T-helper 1 cell treated with Interleukin-12 subunit alpha and Interleukin-12 subunit beta and Interleukin-4 antibody, amounts not matched to agents 30 μg/mL and 1 μg/mL, for 36 hours (primary cell): ENCODE results near the gene MAD1L1.

ENCODE experiments used
- H3K27ac Mint-ChIP-seq: one replicate; pipeline ENCODE4 v1.8.0; 2021; ENCODE audit warnings: mild to moderate bottlenecking, mixed read lengths
- H3K27me3 Mint-ChIP-seq: one replicate; pipeline ENCODE4 v1.8.0; 2021; ENCODE audit warnings: low read depth, mixed read lengths
- H3K36me3 Mint-ChIP-seq: one replicate; pipeline ENCODE4 v1.8.0; 2021; ENCODE audit warnings: low read depth, mixed read lengths
- H3K4me1 Mint-ChIP-seq: one replicate; pipeline ENCODE4 v1.8.0; 2021; ENCODE audit warnings: low read depth, mixed read lengths
- H3K4me3 Mint-ChIP-seq: one replicate; pipeline ENCODE4 v1.8.0; 2021; ENCODE audit warnings: mild to moderate bottlenecking, moderate library complexity, mixed read lengths
- H3K9me3 Mint-ChIP-seq: one replicate; pipeline ENCODE4 v1.8.0; 2021; ENCODE audit warnings: mixed read lengths

MAD1L1 gene

DNA sequence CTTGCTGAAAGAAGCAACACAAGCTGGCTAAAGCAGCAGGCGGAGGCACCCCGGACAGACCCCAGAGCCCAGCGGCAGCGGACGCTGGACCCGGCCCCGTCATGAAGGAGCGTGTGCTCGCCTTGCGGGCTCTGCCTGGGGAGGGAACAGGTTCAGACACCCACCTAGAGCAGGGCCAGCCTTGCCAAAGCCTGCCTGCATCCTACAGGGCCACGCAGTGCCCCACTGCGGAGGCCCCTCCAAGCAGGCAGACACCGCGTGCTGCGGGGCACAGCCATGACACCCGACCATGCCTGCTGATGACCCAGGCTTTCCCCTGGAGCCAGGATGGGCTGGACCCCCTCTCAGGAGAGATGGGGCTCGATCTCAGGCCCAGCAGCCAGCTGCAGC, 91.7 kb downstream of the MAD1L1 start:
- Mint-ChIP-seq H3K4me1 (peaks cover 6% of the 10 kb centered on the region), H3K9me3 (no peaks in the 10 kb centered on the region), H3K27me3 (no peaks in the 10 kb centered on the region), H3K36me3 (peaks cover 4% of the 10 kb centered on the region), H3K4me3 (no peak overlapping the region), H3K27ac (no peak overlapping the region)

DNA sequence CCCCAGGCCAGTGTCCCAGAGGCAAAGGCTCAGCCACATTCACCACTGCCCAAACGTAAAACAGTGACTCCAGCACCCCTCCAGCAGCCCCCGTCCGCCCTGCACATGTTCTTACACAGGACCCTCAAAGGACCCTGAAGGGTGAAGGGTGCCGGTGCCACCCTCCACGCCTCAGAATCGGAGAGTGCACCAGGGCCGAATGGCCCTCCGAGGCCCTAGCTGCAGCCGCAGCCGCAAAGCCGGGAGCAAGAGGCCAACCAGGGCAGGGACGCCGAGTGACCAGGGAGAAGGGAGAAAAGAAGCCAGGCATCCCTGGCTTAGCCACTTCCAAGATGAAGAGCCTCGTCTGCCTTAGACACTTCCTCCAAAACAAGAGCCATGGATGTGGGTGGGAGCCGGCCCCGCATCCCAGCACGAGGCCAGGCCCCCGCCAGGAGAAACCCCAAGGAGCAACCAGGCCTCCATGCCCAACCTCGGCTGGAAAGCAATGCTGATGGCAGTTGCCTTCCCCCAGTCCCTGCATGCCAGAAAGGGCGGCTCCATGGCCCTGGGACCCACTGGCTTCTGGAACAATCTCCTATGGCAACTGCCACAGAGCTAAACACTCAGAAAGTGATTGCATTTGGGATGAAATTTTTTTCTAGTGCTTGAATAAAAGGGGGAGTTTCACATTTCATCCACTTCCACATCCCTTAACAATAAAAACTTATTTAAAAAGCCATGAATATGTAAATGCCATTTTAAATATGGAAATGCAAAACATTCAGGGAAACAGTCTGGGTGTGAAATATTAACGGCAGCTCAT, 92.3 kb downstream of the MAD1L1 start:
- Mint-ChIP-seq H3K4me3 (no peak overlapping the region), H3K36me3 (peaks cover 4% of the 10 kb centered on the region)

GRCh38 chr7:2139004-2139699, 93.6 kb downstream of the MAD1L1 start:
- Mint-ChIP-seq H3K36me3 (peaks cover 4% of the 10 kb centered on the region), H3K27ac (no peak overlapping the region)

More for the DNA sequence above, 92.3 kb downstream of the MAD1L1 start:
- H3K9me3 Mint-ChIP-seq = no peaks in the 10 kb centered on the region
- H3K4me1 Mint-ChIP-seq = peaks cover 6% of the 10 kb centered on the region
- no peak overlapping the region for H3K27ac Mint-ChIP-seq
- H3K27me3 Mint-ChIP-seq = no peaks in the 10 kb centered on the region

DNA sequence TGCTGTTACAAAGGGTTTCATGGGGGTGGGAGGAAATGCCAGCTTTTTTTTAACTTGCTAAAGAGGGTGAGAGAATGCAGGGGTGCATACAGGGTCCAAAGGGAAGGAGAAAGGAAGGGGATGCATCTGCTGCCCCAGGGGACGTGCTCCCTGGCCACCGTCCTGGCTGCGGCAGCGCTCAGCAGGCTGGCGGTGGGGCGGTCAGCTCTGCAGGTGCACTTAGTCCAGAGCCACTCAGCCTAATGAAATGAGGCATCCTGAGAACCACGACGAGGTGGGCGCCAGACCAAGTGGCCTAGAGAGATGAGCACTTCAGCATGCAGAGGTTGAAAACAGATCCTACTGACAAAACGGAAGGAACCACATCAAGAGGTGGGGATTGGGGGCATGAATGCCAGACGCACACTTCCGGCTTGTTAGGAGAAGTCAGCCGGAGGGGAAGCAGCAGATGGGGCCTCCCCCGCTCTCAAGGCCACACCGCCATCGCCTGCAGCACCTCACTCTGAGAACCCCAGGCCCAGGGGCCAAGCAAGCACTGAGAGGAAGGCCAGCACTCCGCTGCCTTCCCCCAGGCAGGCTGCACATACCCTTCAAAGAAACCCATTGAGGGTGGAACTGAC, 94.5 kb downstream of the MAD1L1 start:
- Mint-ChIP-seq H3K9me3 (no peaks in the 10 kb centered on the region), H3K4me3 (no peak overlapping the region), H3K36me3 (peaks cover 3% of the 10 kb centered on the region), H3K4me1 (peaks cover 6% of the 10 kb centered on the region), H3K27me3 (no peaks in the 10 kb centered on the region), H3K27ac (no peak overlapping the region)

More at GRCh38 chr7:2139004-2139699, 93.6 kb downstream of the MAD1L1 start:
- H3K9me3 Mint-ChIP-seq = no peaks in the 10 kb centered on the region
- no peak overlapping the region for H3K4me3 Mint-ChIP-seq
- peaks cover 6% of the 10 kb centered on the region for H3K4me1 Mint-ChIP-seq
- no peaks in the 10 kb centered on the region for H3K27me3 Mint-ChIP-seq

- peaks cover 2% of the 10 kb centered on the region for H3K36me3 Mint-ChIP-seq
- H3K27ac Mint-ChIP-seq = no peak overlapping the region
- H3K4me1 Mint-ChIP-seq = peaks cover 6% of the 10 kb centered on the region
- H3K9me3 Mint-ChIP-seq = no peaks in the 10 kb centered on the region
- no peak overlapping the region for H3K4me3 Mint-ChIP-seq
- H3K27me3 Mint-ChIP-seq = no peaks in the 10 kb centered on the region
These were observed 98.0 kb downstream of the MAD1L1 start for GRCh38 chr7:2134740-2135139.

DNA sequence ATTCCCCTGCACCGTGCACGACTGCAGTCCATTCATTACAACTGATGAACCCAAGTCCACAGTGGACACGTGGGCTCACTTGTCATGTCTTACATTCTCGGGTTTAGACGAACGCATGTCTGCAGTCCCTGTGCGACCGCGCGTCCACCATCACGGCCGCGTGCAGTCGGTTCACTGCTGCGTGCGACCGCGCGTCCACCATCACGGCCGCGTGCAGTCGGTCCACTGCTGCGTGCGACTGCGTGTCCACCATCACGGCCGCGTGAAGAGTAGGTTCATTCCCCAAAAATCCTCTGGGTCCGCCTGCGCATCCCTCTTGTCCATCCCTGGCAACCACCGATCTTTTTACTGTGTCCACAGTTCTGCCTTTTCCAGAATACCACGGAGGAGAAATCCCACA, 100.5 kb downstream of the MAD1L1 start:
- no peaks in the 10 kb centered on the region for H3K4me1 Mint-ChIP-seq
- no peak overlapping the region for H3K4me3 Mint-ChIP-seq
- no peaks in the 10 kb centered on the region for H3K9me3 Mint-ChIP-seq
- no peaks in the 10 kb centered on the region for H3K27me3 Mint-ChIP-seq
- no peak overlapping the region for H3K27ac Mint-ChIP-seq
- peaks cover 2% of the 10 kb centered on the region for H3K36me3 Mint-ChIP-seq

DNA sequence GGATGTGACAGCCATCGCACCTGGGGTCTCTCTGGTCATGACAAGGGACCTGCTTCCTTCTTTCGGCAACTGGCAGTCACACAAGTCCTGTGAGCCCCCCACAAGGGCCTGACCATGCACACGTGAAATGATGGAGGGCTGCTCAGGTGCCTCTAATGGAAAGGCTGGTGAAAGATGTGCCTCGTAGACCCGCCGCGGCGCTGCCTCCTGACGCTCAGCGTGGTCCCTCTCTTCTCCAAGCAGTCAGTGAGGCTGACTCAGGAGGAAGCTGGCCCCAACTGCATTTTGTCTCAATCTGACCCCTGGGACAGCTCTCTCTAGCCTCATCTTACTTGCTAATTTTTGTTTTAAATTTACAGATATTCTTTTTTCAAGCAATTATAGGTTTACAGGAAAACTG, 100.9 kb downstream of the MAD1L1 start:
- H3K27me3 Mint-ChIP-seq = no peaks in the 10 kb centered on the region
- peaks cover 2% of the 10 kb centered on the region for H3K36me3 Mint-ChIP-seq
- no peak overlapping the region for H3K4me3 Mint-ChIP-seq
- no peaks in the 10 kb centered on the region for H3K9me3 Mint-ChIP-seq
- H3K4me1 Mint-ChIP-seq = no peaks in the 10 kb centered on the region
- no peak overlapping the region for H3K27ac Mint-ChIP-seq

GRCh38 chr7:2131341-2131740, 101.4 kb downstream of the MAD1L1 start:
- H3K4me3 Mint-ChIP-seq = no peak overlapping the region
- H3K4me1 Mint-ChIP-seq = no peaks in the 10 kb centered on the region
- H3K9me3 Mint-ChIP-seq = no peaks in the 10 kb centered on the region
- H3K27ac Mint-ChIP-seq = no peak overlapping the region
- H3K27me3 Mint-ChIP-seq = no peaks in the 10 kb centered on the region
- peaks cover 2% of the 10 kb centered on the region for H3K36me3 Mint-ChIP-seq

GRCh38 chr7:2130096-2130375, 102.7 kb downstream of the MAD1L1 start:
- Mint-ChIP-seq H3K4me3 (no peak overlapping the region), H3K36me3 (peaks cover 2% of the 10 kb centered on the region), H3K9me3 (no peaks in the 10 kb centered on the region), H3K4me1 (no peaks in the 10 kb centered on the region), H3K27me3 (no peaks in the 10 kb centered on the region), H3K27ac (no peak overlapping the region)

DNA sequence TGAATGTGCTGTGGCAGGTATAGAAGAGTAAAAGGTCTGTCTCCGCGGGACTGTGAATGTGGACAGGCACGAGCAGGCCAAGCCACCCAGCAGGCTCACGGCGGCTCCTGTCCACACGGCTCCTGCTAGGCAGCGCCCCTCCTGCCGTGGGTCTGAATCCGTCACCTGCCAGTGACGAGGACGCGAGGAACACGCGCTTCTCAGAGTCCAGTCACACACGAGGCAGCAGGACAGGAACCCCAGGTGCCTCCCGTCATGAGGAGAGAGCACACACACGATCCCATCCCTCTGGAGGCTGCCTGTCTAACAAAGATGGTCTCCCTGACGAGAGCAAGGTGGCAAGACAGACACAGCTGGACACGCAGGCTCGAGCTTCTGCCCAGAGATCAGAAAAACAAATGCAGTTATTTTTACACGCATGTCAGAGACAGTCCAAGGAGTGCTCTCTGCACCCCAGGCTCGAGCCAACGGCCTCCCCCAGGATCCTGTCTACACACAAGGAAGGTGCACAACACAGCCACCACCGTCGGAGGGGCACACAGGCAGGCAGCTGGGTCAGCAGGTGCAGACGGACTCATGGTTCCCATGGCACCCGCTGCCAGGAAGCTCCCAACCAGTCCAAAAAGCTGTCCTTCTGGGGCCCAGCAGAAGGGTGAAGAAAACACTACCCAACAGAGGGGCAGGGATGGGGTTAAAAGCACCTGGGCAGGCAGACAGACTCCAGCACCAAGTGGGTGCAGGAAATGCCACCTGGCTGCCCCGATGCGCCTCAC, 103.2 kb downstream of the MAD1L1 start:
- Mint-ChIP-seq H3K27me3 (no peaks in the 10 kb centered on the region), H3K4me1 (no peaks in the 10 kb centered on the region), H3K4me3 (no peak overlapping the region), H3K36me3 (peaks cover 2% of the 10 kb centered on the region), H3K27ac (no peak overlapping the region), H3K9me3 (no peaks in the 10 kb centered on the region)

DNA sequence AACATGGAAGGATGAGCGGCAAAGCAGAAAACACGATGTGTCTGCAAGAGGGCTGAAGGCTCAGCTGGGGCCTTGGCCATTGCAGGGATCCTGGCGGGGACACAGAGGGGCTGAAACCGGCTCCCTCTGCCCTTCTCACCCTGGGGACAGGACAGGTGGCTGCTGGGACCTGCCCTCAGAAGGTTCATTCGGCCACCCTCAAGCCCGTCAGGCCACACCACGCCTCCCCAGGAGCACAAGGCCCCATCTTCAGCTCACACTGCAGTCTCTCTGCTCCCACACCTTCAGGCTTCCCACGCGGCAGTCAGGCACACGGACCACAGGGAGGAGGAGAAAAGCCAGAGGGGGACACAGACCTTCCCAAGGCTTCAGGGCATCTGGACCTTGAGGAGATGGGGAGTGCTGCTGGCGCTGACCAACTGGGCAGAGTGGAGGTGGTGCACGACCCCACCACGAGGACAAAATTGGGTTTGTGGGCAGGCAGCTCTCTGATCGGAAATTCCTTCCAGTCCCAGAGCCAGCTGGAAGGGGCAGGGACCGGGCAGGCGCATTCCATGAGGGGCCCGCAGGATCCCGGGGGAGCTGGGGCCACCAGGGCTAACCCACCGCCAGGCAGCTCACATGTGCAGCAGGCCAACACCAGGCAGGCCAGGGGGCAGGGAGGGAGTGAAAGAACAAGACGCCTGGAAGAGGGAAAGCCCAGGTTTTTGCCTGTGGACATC, 104.0 kb downstream of the MAD1L1 start:
- no peaks in the 10 kb centered on the region for H3K9me3 Mint-ChIP-seq
- no peak overlapping the region for H3K27ac Mint-ChIP-seq

GRCh38 chr7:2126621-2127020, 106.1 kb downstream of the MAD1L1 start:
- Mint-ChIP-seq H3K27me3 (no peaks in the 10 kb centered on the region), H3K4me3 (no peak overlapping the region), H3K4me1 (no peaks in the 10 kb centered on the region), H3K27ac (no peak overlapping the region), H3K36me3 (no peaks in the 10 kb centered on the region), H3K9me3 (no peaks in the 10 kb centered on the region)

More for the DNA sequence above, 104.0 kb downstream of the MAD1L1 start:
- Mint-ChIP-seq H3K4me1 (no peaks in the 10 kb centered on the region), H3K27me3 (no peaks in the 10 kb centered on the region), H3K36me3 (peaks cover 2% of the 10 kb centered on the region), H3K4me3 (no peak overlapping the region)

DNA sequence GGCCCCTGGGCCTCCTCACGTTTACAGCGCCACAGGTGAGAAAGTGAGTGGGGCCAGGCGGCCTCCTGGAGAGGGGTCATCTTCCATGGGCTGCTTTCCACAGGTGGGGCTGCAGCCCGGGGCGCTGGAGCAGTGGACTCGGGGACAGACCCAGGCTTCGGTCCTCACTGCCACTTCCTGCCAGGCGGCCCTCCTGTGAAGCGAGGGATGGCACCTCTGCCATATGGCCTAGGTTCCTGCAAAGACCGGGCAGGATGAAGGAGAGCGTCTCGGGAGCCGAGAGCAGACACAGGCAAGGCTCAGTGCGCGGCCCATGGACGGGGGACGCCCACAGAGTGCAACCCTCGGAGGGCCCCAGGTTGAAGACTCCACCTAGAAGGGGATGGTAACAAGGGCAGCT, 106.8 kb downstream of the MAD1L1 start:
- no peaks in the 10 kb centered on the region for H3K4me1 Mint-ChIP-seq
- H3K9me3 Mint-ChIP-seq = no peaks in the 10 kb centered on the region
- H3K27me3 Mint-ChIP-seq = no peaks in the 10 kb centered on the region
- no peak overlapping the region for H3K4me3 Mint-ChIP-seq
- H3K36me3 Mint-ChIP-seq = no peaks in the 10 kb centered on the region
- H3K27ac Mint-ChIP-seq = no peak overlapping the region
